Neuron (in vitro differentiated cells): ENCODE data around the gene PTPRN2.

Experiments used
- H2AFZ ChIP-seq: one replicate; pipeline ENCODE4 v1.6.1; 2013; ENCODE audit warnings: low read depth, mild to moderate bottlenecking, inconsistent platforms, low read length, moderate library complexity
- H3K27me3 ChIP-seq: one replicate; pipeline ENCODE4 v1.6.1; 2013; ENCODE audit warnings: low read length; ENCODE audit not compliant: insufficient read depth
- H3K36me3 ChIP-seq: one replicate; pipeline ENCODE4 v1.6.1; 2013; ENCODE audit warnings: low read length; ENCODE audit not compliant: insufficient read depth
- H3K4me1 ChIP-seq: one replicate; pipeline ENCODE4 v1.6.1; 2013; ENCODE audit warnings: low read length; ENCODE audit not compliant: insufficient read depth
- H3K4me3 ChIP-seq: 2 replicates; pipeline ENCODE4 v1.5.1; 2013; ENCODE audit warnings: mild to moderate bottlenecking, low read length, moderate library complexity
- H3K9me3 ChIP-seq: one replicate; pipeline ENCODE4 v1.6.1; 2013; ENCODE audit warnings: low read length

PTPRN2 gene

DNA sequence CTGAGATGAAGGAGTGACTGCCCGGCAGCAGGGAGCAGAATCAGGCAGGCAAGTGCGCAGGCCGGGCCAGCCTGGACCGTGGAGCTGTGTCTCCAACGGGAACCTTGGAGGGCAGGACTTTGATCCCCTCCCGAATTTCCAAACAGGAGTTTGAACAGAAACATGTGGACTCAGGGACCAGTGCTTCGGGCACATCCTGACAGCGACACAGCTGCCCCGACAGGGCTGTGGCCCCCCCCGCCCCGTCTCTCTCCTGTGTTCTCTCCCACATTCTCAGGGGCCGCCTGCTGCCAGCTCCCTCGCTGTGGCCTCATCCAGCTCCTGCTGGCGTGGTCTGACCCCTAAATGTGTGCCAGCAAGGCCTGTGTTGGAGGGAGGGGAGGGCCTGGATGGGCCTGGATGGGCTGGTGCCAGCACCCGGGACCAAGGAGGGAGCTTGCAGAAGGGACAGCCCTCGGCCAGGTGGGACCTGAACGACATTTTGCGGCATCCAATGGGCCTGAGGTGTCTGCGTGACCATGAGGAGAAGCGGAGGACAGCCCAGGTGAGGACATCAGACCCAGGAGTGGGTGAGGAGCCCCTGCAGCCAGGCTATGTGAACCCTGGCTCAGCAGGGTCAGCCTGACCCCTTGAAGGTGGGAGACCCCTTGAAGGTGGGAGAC, 1027.9 kb downstream of the PTPRN2 start:
- Histone ChIP-seq H3K36me3 (peaks cover 72% of the 10 kb centered on the region), H2AFZ (no peak overlapping the region), H3K4me1 (no peaks in the 10 kb centered on the region), H3K27me3 (no peaks in the 10 kb centered on the region), H3K9me3 (no peaks in the 10 kb centered on the region), H3K4me3 (no peak overlapping the region)

DNA sequence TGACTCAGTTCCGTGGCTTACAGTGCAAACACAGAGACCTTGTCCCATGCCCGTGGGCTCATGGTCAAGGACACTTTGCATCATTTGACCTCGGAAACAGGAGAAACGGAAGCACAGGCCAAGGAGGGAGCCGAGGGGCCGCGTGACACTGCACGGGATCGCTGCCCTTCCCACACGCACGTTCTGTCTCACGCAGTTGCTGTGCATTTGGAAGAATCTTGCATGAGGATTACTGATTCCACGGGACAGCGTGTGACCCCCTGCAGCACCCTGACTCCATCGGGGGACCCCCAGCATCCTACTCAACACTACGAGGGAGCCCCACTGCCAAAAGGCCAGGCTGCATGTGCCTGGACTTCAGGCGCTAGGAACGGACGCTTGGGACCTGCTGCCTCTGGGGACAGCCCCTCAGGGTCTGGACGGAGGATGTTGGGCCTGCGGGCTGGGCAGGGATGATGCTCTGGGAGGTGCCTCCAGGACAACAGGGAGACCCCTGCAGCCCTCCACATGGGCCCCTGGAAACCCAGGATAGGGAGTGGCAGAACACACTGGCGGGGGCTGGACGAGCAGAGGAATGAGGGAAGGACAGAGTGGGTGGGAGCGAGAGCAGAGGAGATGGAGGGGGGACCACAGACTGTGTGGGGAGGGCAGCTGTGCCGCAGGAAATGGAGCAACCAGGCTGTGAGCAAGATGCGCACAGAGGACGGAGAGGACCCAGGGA, 1028.6 kb downstream of the PTPRN2 start:
- Histone ChIP-seq H3K27me3 (no peaks in the 10 kb centered on the region), H3K4me1 (no peaks in the 10 kb centered on the region), H2AFZ (no peak overlapping the region), H3K9me3 (no peaks in the 10 kb centered on the region), H3K36me3 (peaks cover 70% of the 10 kb centered on the region), H3K4me3 (no peak overlapping the region)

DNA sequence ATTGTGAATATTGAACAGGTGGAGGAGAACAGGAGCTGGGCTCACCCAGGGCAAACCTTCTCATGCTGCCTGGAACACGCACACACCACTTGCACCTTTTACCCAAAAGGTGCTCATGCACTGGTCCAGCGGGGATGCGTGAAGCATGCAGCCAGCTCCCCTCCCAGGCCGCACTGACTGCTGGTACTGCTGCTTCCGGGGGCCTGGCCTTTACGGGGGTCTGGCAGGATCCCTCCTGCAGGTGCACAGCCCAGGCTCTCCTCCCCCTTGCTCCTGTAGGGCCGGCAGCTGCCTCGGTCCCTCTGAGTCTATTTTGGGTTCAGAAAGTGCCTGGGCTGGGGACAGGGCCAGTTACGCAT, 1029.1 kb downstream of the PTPRN2 start:
- H3K4me1 ChIP-seq = no peaks in the 10 kb centered on the region
- H3K36me3 ChIP-seq = peaks cover 73% of the 10 kb centered on the region
- H3K27me3 ChIP-seq = no peaks in the 10 kb centered on the region
- no peak overlapping the region for H2AFZ ChIP-seq
- no peaks in the 10 kb centered on the region for H3K9me3 ChIP-seq
- H3K4me3 ChIP-seq = no peak overlapping the region

DNA sequence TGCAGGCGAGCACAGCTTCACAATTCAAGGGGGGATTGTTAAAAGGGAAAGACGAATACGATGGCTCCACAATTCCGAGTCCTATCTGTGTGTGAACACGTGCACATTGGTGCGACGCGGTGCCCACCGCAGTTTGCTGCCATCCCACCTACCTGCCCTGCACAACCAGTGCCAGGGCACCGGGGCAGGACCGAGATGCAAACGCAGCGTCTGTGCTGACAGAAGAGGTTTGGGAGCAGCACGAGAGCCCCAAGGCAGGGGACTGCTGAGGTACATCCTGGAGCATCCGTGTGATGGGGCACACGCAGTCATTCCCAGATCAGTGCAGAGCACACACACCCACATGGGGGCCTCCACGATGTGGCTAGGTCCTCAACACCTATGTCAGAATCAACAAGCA, 1029.6 kb downstream of the PTPRN2 start:
- Histone ChIP-seq H3K4me3 (no peak overlapping the region), H3K4me1 (no peaks in the 10 kb centered on the region), H2AFZ (no peak overlapping the region), H3K36me3 (peaks cover 77% of the 10 kb centered on the region), H3K27me3 (no peaks in the 10 kb centered on the region), H3K9me3 (no peaks in the 10 kb centered on the region)

DNA sequence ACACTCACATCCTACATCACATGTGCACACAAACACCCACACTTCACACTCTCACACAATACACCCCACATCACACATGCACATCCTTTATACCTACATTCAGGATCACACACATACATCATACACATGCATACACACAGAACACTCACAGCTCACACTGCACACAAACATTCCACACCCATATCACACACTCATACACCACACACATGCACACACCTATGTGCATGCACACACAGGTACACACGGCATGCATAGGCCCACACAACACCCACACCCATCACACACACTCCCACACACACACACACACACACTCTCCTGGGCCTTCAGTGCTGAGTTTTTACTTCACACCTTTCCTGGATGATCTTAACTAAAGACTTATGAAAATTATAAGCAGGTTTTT, 1030.4 kb downstream of the PTPRN2 start:
- H3K4me1 ChIP-seq = no peaks in the 10 kb centered on the region

DNA sequence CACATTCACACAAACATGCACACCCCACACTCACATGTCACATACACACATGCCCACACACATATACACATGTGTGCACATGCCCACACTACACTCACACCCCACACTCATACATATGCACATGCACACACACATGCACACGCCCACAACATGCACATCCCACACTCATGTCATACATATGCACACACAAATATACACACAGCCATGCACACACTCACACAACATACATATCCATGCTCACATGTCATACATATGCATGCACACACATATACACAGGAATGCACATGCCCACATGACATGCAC, 1031.0 kb downstream of the PTPRN2 start:
- Histone ChIP-seq H3K4me3 (no peak overlapping the region), H3K27me3 (no peaks in the 10 kb centered on the region), H3K36me3 (peaks cover 77% of the 10 kb centered on the region), H3K4me1 (no peaks in the 10 kb centered on the region), H2AFZ (no peak overlapping the region), H3K9me3 (no peaks in the 10 kb centered on the region)

More for the DNA sequence above, 1030.4 kb downstream of the PTPRN2 start:
- Histone ChIP-seq H3K36me3 (peaks cover 80% of the 10 kb centered on the region), H3K9me3 (no peaks in the 10 kb centered on the region), H2AFZ (no peak overlapping the region), H3K4me3 (no peak overlapping the region), H3K27me3 (no peaks in the 10 kb centered on the region)

DNA sequence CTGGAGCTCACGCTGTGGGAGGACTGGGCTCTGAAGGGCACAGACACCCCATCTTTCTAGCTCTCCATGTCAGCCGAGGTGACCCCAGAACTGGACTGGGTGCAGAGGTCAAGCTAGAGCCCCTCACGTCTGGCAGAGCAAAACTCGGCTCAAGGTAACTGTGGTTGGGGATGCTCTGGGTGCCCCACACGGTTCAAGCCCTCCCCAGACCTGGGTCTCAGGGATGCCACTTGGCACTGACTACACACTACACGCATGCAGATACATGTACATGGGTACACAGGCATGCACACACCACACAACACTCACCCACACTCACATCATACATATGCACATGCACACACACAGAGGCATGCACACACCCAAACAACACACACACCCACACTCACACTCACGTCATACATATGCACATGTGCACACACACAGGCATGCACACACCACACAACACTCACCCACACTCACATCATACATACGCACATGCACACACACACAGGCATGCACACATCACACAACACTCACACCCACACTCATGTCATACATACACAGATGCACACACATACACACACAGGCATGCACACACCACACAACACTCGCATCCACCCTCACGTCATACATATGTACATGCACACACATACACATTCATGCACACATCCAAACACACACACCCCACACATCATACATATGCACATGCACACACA, 1031.5 kb downstream of the PTPRN2 start:
- H3K36me3 ChIP-seq = peaks cover 74% of the 10 kb centered on the region

DNA sequence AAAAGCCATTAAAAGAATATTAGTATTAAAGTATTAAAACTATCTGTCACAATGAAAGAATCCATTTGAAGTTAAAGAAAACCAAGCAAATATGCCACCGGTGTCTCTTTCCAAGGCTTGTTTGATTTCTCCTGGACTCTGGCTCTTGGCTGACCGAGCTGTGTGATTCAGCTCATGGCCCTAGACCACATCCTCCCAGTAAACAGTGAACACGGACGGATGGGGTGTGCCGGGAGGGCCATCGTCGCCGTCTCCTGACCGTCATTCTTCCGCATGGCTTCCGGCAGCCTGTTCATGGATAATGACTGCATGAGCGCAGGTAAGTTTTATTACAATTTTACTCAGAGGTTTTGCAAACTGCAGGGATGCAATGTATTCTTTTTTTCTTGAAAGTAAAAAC, 1032.3 kb downstream of the PTPRN2 start:
- H3K9me3 ChIP-seq = no peaks in the 10 kb centered on the region

More for the DNA sequence above, 1031.5 kb downstream of the PTPRN2 start:
- no peaks in the 10 kb centered on the region for H3K9me3 ChIP-seq
- H3K4me3 ChIP-seq = no peak overlapping the region
- no peak overlapping the region for H2AFZ ChIP-seq
- no peaks in the 10 kb centered on the region for H3K4me1 ChIP-seq
- no peaks in the 10 kb centered on the region for H3K27me3 ChIP-seq

DNA sequence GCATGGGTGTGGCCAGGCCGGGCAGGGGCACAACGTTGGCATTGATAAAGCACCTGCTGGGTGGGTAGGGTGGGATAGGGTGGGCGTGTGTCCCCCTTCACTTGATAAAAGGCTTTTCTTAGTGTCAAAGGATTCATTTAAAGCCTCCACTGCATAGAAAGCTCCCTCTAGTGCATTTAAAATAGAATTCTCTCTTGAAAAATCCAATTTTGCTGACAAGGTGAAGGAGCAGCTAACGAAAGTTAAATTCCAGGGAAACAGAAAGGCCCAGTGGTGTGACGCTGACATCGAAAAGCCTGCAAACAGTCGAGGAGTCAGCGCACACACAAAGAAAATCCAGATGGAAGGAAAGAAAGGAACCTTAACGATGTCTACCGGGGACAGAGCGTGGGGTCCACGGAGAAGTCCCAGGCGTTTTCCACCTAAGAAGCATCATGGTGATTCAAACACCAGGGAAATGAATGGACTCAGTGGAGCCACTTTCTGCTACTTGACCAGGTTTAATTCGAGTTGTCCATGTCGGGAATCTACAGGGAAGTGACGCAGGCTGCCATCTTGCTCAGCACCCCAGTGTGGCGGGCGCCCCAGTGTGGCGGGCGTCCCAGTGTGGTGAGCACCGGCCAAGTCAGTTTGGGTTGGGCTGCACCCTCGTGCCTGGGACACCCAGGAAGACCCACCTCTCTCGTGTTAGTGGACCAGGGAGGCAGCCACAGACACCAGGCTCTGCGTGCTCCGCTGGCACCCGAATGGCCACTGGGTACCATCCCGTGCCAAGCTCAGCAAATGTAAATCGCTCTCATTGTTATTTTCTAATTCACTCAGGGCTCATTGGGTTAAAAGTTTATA, 1033.0 kb downstream of the PTPRN2 start:
- H3K4me1 ChIP-seq = no peaks in the 10 kb centered on the region
- H3K4me3 ChIP-seq = no peak overlapping the region
- no peak overlapping the region for H2AFZ ChIP-seq
- peaks cover 69% of the 10 kb centered on the region for H3K36me3 ChIP-seq
- H3K27me3 ChIP-seq = no peaks in the 10 kb centered on the region
- H3K9me3 ChIP-seq = no peaks in the 10 kb centered on the region

More for the DNA sequence above, 1032.3 kb downstream of the PTPRN2 start:
- Histone ChIP-seq H3K36me3 (peaks cover 71% of the 10 kb centered on the region), H3K4me3 (no peak overlapping the region), H3K27me3 (no peaks in the 10 kb centered on the region), H2AFZ (no peak overlapping the region), H3K4me1 (no peaks in the 10 kb centered on the region)

DNA sequence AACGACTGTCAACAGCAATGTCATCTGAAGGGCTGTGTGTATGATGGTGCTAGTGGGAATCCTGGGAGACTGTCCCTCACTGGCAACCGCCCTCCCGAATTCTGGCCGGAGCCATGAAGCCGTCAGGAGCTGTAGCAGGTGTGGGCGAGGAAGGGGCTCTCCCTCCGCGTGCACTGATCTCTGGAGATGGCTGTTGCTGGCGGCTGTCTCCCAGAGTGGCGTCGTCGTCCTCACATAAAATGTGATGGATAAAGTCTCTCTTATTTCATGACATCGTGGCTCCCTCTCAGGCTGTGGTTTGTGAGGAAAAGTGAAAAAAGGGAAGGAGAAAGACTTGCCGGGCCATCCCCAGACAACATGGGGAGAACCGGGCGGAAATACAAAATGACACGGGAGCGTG, 1034.4 kb downstream of the PTPRN2 start:
- Histone ChIP-seq H3K27me3 (no peaks in the 10 kb centered on the region), H3K4me3 (no peak overlapping the region), H2AFZ (no peak overlapping the region), H3K36me3 (peaks cover 69% of the 10 kb centered on the region), H3K9me3 (no peaks in the 10 kb centered on the region), H3K4me1 (no peaks in the 10 kb centered on the region)

DNA sequence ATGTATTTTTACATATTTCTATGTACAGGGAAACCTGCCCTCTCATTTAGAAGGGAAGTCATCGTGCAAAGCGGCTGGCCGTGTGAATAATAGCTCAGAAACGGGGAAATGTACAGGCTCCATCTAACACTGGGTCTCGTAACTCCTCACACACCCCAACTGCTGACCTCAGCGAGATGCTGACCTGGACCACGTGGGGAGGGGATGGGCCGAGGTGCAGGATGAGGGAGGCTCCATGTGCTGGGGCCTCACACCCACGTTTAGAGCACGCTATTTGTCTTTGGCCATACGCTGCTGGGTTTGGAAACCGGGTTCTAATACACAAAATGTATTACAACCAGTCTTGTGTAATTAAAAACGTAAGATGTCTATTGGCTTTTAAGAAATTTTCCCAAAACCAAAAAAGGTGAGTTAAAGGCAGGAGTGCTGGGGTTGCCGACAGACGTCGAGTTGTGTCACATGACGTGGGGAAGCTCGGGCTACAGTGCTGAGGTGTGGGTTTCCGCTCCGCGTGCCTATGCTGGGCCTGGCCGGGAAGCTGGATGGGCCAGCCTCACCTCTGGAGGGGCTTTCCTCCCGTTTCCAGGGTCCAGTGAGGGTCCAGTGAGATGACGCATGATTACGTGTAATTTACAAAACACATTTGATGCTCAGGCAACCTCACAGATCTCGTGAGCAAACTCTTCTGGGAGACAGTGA, 1035.2 kb downstream of the PTPRN2 start:
- H3K27me3 ChIP-seq = no peaks in the 10 kb centered on the region
- no peaks in the 10 kb centered on the region for H3K9me3 ChIP-seq
- no peaks in the 10 kb centered on the region for H3K4me1 ChIP-seq
- peaks cover 72% of the 10 kb centered on the region for H3K36me3 ChIP-seq
- no peak overlapping the region for H2AFZ ChIP-seq
- no peak overlapping the region for H3K4me3 ChIP-seq

DNA sequence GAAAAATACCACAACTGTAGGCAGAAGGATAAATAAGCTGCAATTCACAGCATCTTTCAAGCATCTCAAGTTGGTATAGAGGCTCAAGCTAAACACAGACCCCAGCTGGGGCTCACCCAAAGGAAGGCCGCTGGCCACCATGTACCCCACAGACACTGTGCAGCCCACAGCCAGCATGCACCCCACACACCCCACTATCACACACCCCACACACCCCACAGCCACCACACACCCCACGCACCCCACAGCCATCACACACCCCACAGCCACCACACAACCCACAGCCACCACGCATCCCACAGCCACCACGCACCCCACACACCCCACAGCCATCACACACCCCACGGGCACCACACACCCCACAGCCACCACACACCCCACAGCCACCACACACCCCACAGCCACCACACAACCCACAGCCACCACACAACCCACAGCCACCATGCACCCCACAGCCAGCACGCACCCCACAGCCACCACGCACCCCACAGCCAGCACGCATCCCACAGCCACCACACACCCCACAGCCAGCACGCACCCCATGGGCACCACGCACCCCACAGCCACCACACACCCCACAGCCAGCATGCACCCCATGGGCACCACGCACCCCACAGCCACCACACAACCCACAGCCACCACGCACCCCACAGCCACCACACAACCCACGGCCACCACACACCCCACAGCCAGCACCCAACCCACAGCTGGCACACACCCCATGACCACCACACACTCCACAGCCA, 1036.1 kb downstream of the PTPRN2 start:
- no peaks in the 10 kb centered on the region for H3K27me3 ChIP-seq

More for the DNA sequence above, 1036.1 kb downstream of the PTPRN2 start:
- H3K36me3 ChIP-seq = peaks cover 77% of the 10 kb centered on the region
- no peak overlapping the region for H3K4me3 ChIP-seq
- H3K4me1 ChIP-seq = no peaks in the 10 kb centered on the region
- no peaks in the 10 kb centered on the region for H3K9me3 ChIP-seq
- no peak overlapping the region for H2AFZ ChIP-seq
